ENCODE measurements around the gene MAPK9.

Gene MAPK9

GRCh38 chr5:180291943-180292831 lies at the start of gene MAPK9:
Gene MAPK9 (minus strand): TSS chr5:180292083. CDS start chr5:180280561, 11,522 bp downstream.
- peak; percentile 58 to 64 for DNase-seq (ENCODE audit: low read depth in 2 of 2, low spot score in 1 of 2)

- DNase-seq (ENCODE audit: low read depth in 2 of 2, low spot score in 1 of 2), result no peak
Observed at GRCh38 chr5:180341595-180341994, 49.7 kb upstream of the MAPK9 start.

- DNase-seq (ENCODE audit: low read depth in 2 of 2, low spot score in 1 of 2), result no peak
Observed at GRCh38 chr5:180340856-180341255, 49.0 kb upstream of the MAPK9 start.

- no peak for DNase-seq (ENCODE audit: low read depth in 2 of 2, low spot score in 1 of 2)
Observed at GRCh38 chr5:180339583-180340183, 47.8 kb upstream of the MAPK9 start.

- no peak for DNase-seq (ENCODE audit: low read depth in 2 of 2, low spot score in 1 of 2)
Observed at GRCh38 chr5:180338001-180338707, 46.3 kb upstream of the MAPK9 start.

- no peak for DNase-seq (ENCODE audit: low read depth in 2 of 2, low spot score in 1 of 2)
Observed at GRCh38 chr5:180336234-180337020, 44.5 kb upstream of the MAPK9 start.

- no peak for DNase-seq (ENCODE audit: low read depth in 2 of 2, low spot score in 1 of 2)
Observed at GRCh38 chr5:180335614-180336233, 43.8 kb upstream of the MAPK9 start.

GRCh38 chr5:180334751-180335613 lies 43.1 kb upstream of the MAPK9 start:
- DNase-seq (ENCODE audit: low read depth in 2 of 2, low spot score in 1 of 2), result no peak

GRCh38 chr5:180334176-180334575 lies 42.3 kb upstream of the MAPK9 start:
- DNase-seq (ENCODE audit: low read depth in 2 of 2, low spot score in 1 of 2), result no peak

GRCh38 chr5:180333661-180334060 lies 41.8 kb upstream of the MAPK9 start:
- DNase-seq (ENCODE audit: low read depth in 2 of 2, low spot score in 1 of 2), result no peak

- DNase-seq (ENCODE audit: low read depth in 2 of 2, low spot score in 1 of 2), result no peak
Observed at GRCh38 chr5:180332861-180333260, 41.0 kb upstream of the MAPK9 start.

- DNase-seq (ENCODE audit: low read depth in 2 of 2, low spot score in 1 of 2), result no peak
Observed at GRCh38 chr5:180332051-180332517, 40.2 kb upstream of the MAPK9 start.

GRCh38 chr5:180331647-180331950 lies 39.7 kb upstream of the MAPK9 start:
- no peak for DNase-seq (ENCODE audit: low read depth in 2 of 2, low spot score in 1 of 2)

GRCh38 chr5:180330810-180331646 lies 39.1 kb upstream of the MAPK9 start:
- DNase-seq (ENCODE audit: low read depth in 2 of 2, low spot score in 1 of 2), result no peak

- no peak for DNase-seq (ENCODE audit: low read depth in 2 of 2, low spot score in 1 of 2)
Observed at GRCh38 chr5:180330270-180330648, 38.4 kb upstream of the MAPK9 start.

- DNase-seq (ENCODE audit: low read depth in 2 of 2, low spot score in 1 of 2), result no peak
Observed at GRCh38 chr5:180329606-180330269, 37.9 kb upstream of the MAPK9 start.

- DNase-seq (ENCODE audit: low read depth in 2 of 2, low spot score in 1 of 2), result no peak
Observed at GRCh38 chr5:180329138-180329435, 37.2 kb upstream of the MAPK9 start.

- DNase-seq (ENCODE audit: low read depth in 2 of 2, low spot score in 1 of 2), result peak; percentile 72 to 73
Observed at GRCh38 chr5:180328296-180329137, 36.6 kb upstream of the MAPK9 start.
